H1 (cell line): ENCODE data around the gene NR2F2. TPM values are rescaled to one million over a fixed set of nuclear protein-coding genes. Genes with fewer than 3 reads are reported as not detected.

Source experiments
- CTCF ChIA-PET: fragments of 300-600 bp; sonication (Branson Sonifier 250); formaldehyde crosslinking; loops from one replicate; lab custom pipeline; 2021; ENCODE audit not compliant: partially characterized antibody; lab: Charles Lee
- POLR2A ChIA-PET: fragments of 300-600 bp; sonication (Branson Sonifier 250); formaldehyde crosslinking; loops from one replicate; lab custom pipeline; 2021; ENCODE audit warnings: inconsistent platforms; ENCODE audit not compliant: partially characterized antibody; lab: Charles Lee
- DNase-seq, 2 experiments: peaks; one replicate each; pipeline versions ENCODE4 v3.0.0 to v3.0.0-alpha.2; 2010 to 2022; ENCODE audit warnings: low spot score in 2 of 2, low read depth in 1 of 2, mixed read lengths in 1 of 2
- FAIRE-seq: peaks from 2 replicates; lab custom pipeline; 2011; peaks lifted over from hg19 to GRCh38; lab: Jason Lieb, UNC
- H2AFZ ChIP-seq: 2 replicates; pipeline ENCODE4 v1.8.1; 2012; ENCODE audit warnings: low read length, inconsistent platforms
- H2AK5ac ChIP-seq: 2 replicates; pipeline ENCODE4 v1.6.1; 2013; ENCODE audit warnings: low read depth, low read length
- H2BK120ac ChIP-seq: replicated peaks from 2 replicates; pipeline ENCODE3; 2013; ENCODE audit warnings: low read depth, low read length, inconsistent platforms
- H2BK12ac ChIP-seq: 2 replicates; pipeline ENCODE4 v1.6.1; 2013; ENCODE audit warnings: low read depth, low read length
- H2BK15ac ChIP-seq: 2 replicates; pipeline ENCODE4 v1.6.1; 2013; ENCODE audit warnings: low read length
- H2BK20ac ChIP-seq: 2 replicates; pipeline ENCODE4 v1.6.1; 2013; ENCODE audit warnings: low read length
- H2BK5ac ChIP-seq: 2 replicates; pipeline ENCODE4 v1.6.1; 2013; ENCODE audit warnings: low read depth, low read length
- H3K14ac ChIP-seq: 2 replicates; pipeline ENCODE4 v1.6.1; 2013; ENCODE audit warnings: inconsistent platforms; ENCODE audit not compliant: insufficient read length
- H3K18ac ChIP-seq: 2 replicates; pipeline ENCODE4 v1.6.1; 2013; ENCODE audit warnings: low read length; ENCODE audit errors: extremely low read depth
- H3K23ac ChIP-seq: 2 replicates; pipeline ENCODE4 v1.6.1; 2013; ENCODE audit warnings: inconsistent platforms; ENCODE audit not compliant: insufficient read length
- H3K23me2 ChIP-seq: 2 replicates; pipeline ENCODE4 v1.6.1; 2013; ENCODE audit warnings: low read depth, low read length
- H3K27ac ChIP-seq: 2 replicates; pipeline ENCODE4 v1.6.1; 2011; ENCODE audit warnings: low read depth, low read length, inconsistent platforms
- H3K27me3 ChIP-seq, 4 experiments: replicated peaks in 1 of 4; 1 replicate in 1 of 4; 2 replicates in 3 of 4; pipeline versions ENCODE4 v1.6.1 to v1.8.1; 2011 to 2013; ENCODE audit warnings: low read length in 3 of 4, mild to moderate bottlenecking in 3 of 4, inconsistent platforms in 2 of 4, mixed read lengths in 2 of 4, moderate library complexity in 1 of 4; ENCODE audit not compliant: control insufficient read depth in 3 of 4, insufficient read depth in 3 of 4; ENCODE audit errors: extremely low read depth in 1 of 4
- H3K36me3 ChIP-seq, 4 experiments: 2 replicates each; pipeline versions ENCODE4 v1.6.1 to v1.8.1; 2011 to 2013; ENCODE audit warnings: mild to moderate bottlenecking in 4 of 4, low read length in 3 of 4, moderate library complexity in 2 of 4, control low read depth in 1 of 4, inconsistent platforms in 1 of 4; ENCODE audit not compliant: insufficient read depth in 4 of 4, control insufficient read depth in 2 of 4
- H3K4ac ChIP-seq: replicated peaks from 2 replicates; pipeline ENCODE3; 2013; ENCODE audit warnings: low read length, low read depth, mixed read lengths, inconsistent platforms; ENCODE audit not compliant: insufficient read length
- H3K4me1 ChIP-seq, 4 experiments: replicated peaks in 1 of 4; 1 replicate in 1 of 4; 2 replicates in 3 of 4; pipeline versions ENCODE4 v1.6.1 to v1.8.1; 2011 to 2013; ENCODE audit warnings: low read length in 3 of 4, inconsistent platforms in 2 of 4, mixed read lengths in 1 of 4; ENCODE audit not compliant: insufficient read depth in 4 of 4, control insufficient read depth in 3 of 4
- H3K4me2 ChIP-seq, 2 experiments: 2 replicates each; pipeline versions ENCODE4 v1.6.1 to v1.8.1; 2011 to 2013; ENCODE audit warnings: low read depth in 2 of 2, low read length in 2 of 2, control low read depth in 1 of 2, inconsistent platforms in 1 of 2, mild to moderate bottlenecking in 1 of 2; ENCODE audit not compliant: insufficient read depth in 1 of 2
- H3K4me3 ChIP-seq, 4 experiments: fragments of 200-600, 300-600 bp in 1 of 4; sonication (generic), shearing (Covaris generic), sonication (Bioruptor Twin) in 1 of 4; 2 replicates each; pipeline versions ENCODE4 v1.5.1 to v1.8.1; 2011 to 2016; ENCODE audit warnings: low read length in 4 of 4, low read depth in 3 of 4, control low read depth in 2 of 4, inconsistent platforms in 2 of 4, mild to moderate bottlenecking in 2 of 4, mixed read lengths in 1 of 4, moderate library complexity in 1 of 4; ENCODE audit not compliant: insufficient read depth in 2 of 4; ENCODE audit errors: extremely low read depth in 1 of 4
- H3K56ac ChIP-seq: replicated peaks from 2 replicates; pipeline ENCODE3; 2013; ENCODE audit warnings: low read depth, mild to moderate bottlenecking, mixed read lengths, low read length, inconsistent platforms; ENCODE audit not compliant: insufficient read length
- H3K79me1 ChIP-seq: 2 replicates; pipeline ENCODE4 v1.6.1; 2013; ENCODE audit warnings: low read depth, low read length, control low read depth
- H3K79me2 ChIP-seq, 2 experiments: 2 replicates each; pipeline versions ENCODE4 v1.6.1 to v1.8.1; 2012 to 2013; ENCODE audit warnings: low read length in 2 of 2, mild to moderate bottlenecking in 2 of 2, inconsistent platforms in 1 of 2; ENCODE audit not compliant: insufficient read depth in 2 of 2, control insufficient read depth in 1 of 2
- H3K9ac ChIP-seq, 4 experiments: replicated peaks in 1 of 4; 1 replicate in 1 of 4; 2 replicates in 3 of 4; pipeline versions ENCODE4 v1.6.1 to v1.8.1; 2011 to 2013; ENCODE audit warnings: low read depth in 3 of 4, low read length in 3 of 4, control low read depth in 2 of 4, mild to moderate bottlenecking in 2 of 4, moderate library complexity in 2 of 4, inconsistent platforms in 1 of 4; ENCODE audit errors: extremely low read depth in 1 of 4
- H3K9me3 ChIP-seq, 2 experiments: 2 replicates each; pipeline versions ENCODE4 v1.6.1 to v1.8.1; 2012 to 2013; ENCODE audit warnings: mild to moderate bottlenecking in 2 of 2, moderate library complexity in 2 of 2, control low read depth in 1 of 2, inconsistent platforms in 1 of 2, low read depth in 1 of 2, low read length in 1 of 2, mixed read lengths in 1 of 2; ENCODE audit not compliant: insufficient read depth in 2 of 2
- H4K20me1 ChIP-seq, 2 experiments: replicated peaks in 1 of 2; 2 replicates each; pipeline versions ENCODE3 to v1.8.1; 2011 to 2013; ENCODE audit warnings: inconsistent platforms in 2 of 2, low read length in 2 of 2, mild to moderate bottlenecking in 1 of 2; ENCODE audit not compliant: insufficient read depth in 2 of 2, control insufficient read depth in 1 of 2
- H4K5ac ChIP-seq: 2 replicates; pipeline ENCODE4 v1.6.1; 2013; ENCODE audit warnings: low read length, low read depth, mixed read lengths, inconsistent platforms; ENCODE audit not compliant: insufficient read length
- H4K8ac ChIP-seq: 2 replicates; pipeline ENCODE4 v1.8.0; 2013; ENCODE audit warnings: mild to moderate bottlenecking, moderate library complexity, low read length, inconsistent platforms; ENCODE audit not compliant: insufficient read depth; ENCODE audit errors: extremely low read depth
- H4K91ac ChIP-seq: replicated peaks from 2 replicates; pipeline ENCODE3; 2013; ENCODE audit warnings: low read length, mixed read lengths, inconsistent platforms; ENCODE audit not compliant: insufficient read length
- EGR1 ChIP-seq: IDR thresholded peaks from 2 replicates; pipeline ENCODE4 v1.6.1; 2011; ENCODE audit warnings: low read depth, low read length, borderline replicate concordance
- EP300 ChIP-seq, 2 experiments: IDR thresholded peaks; 1 replicate in 1 of 2; 2 replicates in 1 of 2; pipeline ENCODE4 v1.6.1; 2011 to 2012; ENCODE audit warnings: low read depth in 2 of 2, low read length in 2 of 2, mild to moderate bottlenecking in 2 of 2, borderline replicate concordance in 1 of 2, inconsistent platforms in 1 of 2, moderate library complexity in 1 of 2
- POU5F1 ChIP-seq: IDR thresholded peaks from 2 replicates; pipeline ENCODE4 v1.6.1; 2011; ENCODE audit warnings: low read depth, mild to moderate bottlenecking, low read length, moderate library complexity
- RFX5 ChIP-seq: IDR thresholded peaks from 2 replicates; pipeline ENCODE4 v1.6.1; 2011; ENCODE audit warnings: low read depth, low read length, improper control_type of control experiment, borderline replicate concordance
- TBP ChIP-seq: IDR thresholded peaks from 2 replicates; pipeline ENCODE4 v1.6.1; 2011; ENCODE audit warnings: low read depth, low read length, improper control_type of control experiment
- TEAD4 ChIP-seq: IDR thresholded peaks from 2 replicates; pipeline ENCODE4 v1.6.1; 2012; ENCODE audit warnings: low read depth, low read length, inconsistent platforms, mixed read lengths
- WGBS, 2 experiments: shearing (Covaris generic) in 1 of 2; methylation state at CpG; one replicate each; pipeline versions ENCODE4 v1.1.6 to v1.1.7; 2013 to 2015; ENCODE audit warnings: low lambda C conversion rate in 2 of 2, mixed read lengths in 2 of 2, inconsistent platforms in 1 of 2, low coverage in 1 of 2, missing lambda C conversion rate in 1 of 2; ENCODE audit not compliant: insufficient replicate concordance in 2 of 2, insufficient coverage in 1 of 2, insufficient read length in 1 of 2; ENCODE audit errors: extremely low coverage in 1 of 2, missing lambda C conversion rate in 1 of 2; 5-methylcytosine and 5-hydroxymethylcytosine counted together
- polyA plus RNA-seq, 7 experiments: library from polyadenylated mRNA; depleted of rRNA in 3 of 7; stranded (reverse) in 5 of 7; unstranded in 2 of 7; fragments of >200 nt in 5 of 7; fragments of 200-250 nt in 2 of 7; gene quantifications; 1 replicate in 5 of 7; 2 replicates in 1 of 7; 4 replicates in 1 of 7; pipeline versions ENCODE4 v1.2.1 to v1.2.3, GENCODE V29; 2011 to 2013; ENCODE audit warnings: missing spikeins in 2 of 7, mixed read lengths in 2 of 7
- total RNA-seq: library from RNA; stranded (reverse); fragmentation: NEBNext Ultra II Directional; extraction: Animal tissue kit (Norgen Biotek cat#: 25700); gene quantifications from 2 replicates; pipeline ENCODE4 v1.2.1, GENCODE V29; 2021

NR2F2 gene
- total and polyA plus RNA-seq, 2 of the 8 experiments (the other 6 are each of a cell fraction or from before 2014, with no cell fraction given) = 0.03 TPM; not detected in 1

DNA sequence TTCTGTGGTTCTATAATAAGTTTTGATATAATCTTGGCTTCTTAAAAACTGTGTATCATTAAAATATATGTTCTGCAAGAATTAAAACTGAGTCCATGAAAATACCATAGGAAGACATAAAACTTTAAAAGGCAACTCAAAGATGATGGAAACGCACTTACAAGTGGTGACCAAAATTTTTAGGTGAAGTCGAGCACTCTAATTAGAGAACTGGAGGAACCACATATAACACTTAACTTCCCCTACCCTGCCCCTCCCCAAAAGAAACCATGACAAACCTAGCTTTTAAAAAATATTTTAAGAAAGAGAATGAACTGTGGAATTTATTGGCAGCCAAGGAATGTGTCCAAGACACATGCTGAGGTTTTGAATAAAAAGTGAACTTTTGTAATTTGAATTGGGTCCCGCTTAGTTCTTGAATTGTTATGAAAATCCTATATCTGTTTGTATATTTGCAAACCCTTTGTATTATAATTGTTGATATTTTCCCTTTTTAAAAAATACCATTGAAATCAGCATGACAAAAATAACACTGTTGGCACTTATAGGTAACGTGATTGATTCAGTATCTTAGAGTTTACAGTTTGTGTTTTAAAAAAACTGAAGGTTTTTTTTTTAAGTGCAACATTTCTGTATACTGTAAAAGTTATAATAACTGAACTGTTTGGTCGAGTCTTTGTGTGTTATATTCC, 7.7 kb downstream of the NR2F2 start:
- Histone ChIP-seq H2BK15ac (no peak overlapping the region), H2BK12ac (no peak overlapping the region), H4K91ac (no peak overlapping the region), H4K8ac (no peak overlapping the region), H4K5ac (no peak overlapping the region), H3K23ac (no peak overlapping the region), H3K9me3 (no peaks in the 10 kb centered on the region), H3K4me2 (no peak overlapping the region; a peak in 1 of 4 replicates), H3K79me2 (no peaks in the 10 kb centered on the region), H3K27ac (no peak overlapping the region), H3K27me3 (peaks cover 54 to 92% (median 79%) of the 10 kb centered on the region in 4 experiments), H4K20me1 (peaks cover 0 to 10% of the 10 kb centered on the region in 2 experiments), H2BK120ac (no peak overlapping the region), H3K18ac (no peak overlapping the region; the same call in 1 of the 2 replicates), H2BK5ac (no peak overlapping the region), H2BK20ac (no peak overlapping the region), H3K9ac (no peak overlapping the region), H3K4ac (no peak overlapping the region), H2AK5ac (no peak overlapping the region), H3K36me3 (no peaks in the 10 kb centered on the region), H3K4me3 (no peak overlapping the region; a peak in 1 of 8 replicates), H3K23me2 (peaks cover 10% of the 10 kb centered on the region; the same call in 1 of the 2 replicates), H3K14ac (no peak overlapping the region), H3K56ac (no peak overlapping the region), H3K79me1 (no peaks in the 10 kb centered on the region), H3K4me1 (peaks cover 20 to 33% (median 25%) of the 10 kb centered on the region in 4 experiments), H2AFZ (no peak overlapping the region)
- 6% methylated on average over 5 of the region's 5 CpGs; no CpG with 5 or more reads in 1 of the 2 experiments for WGBS, 2 experiments
- peak; percentile 43; the same call in 1 of the 2 replicates for TF ChIP-seq TEAD4
- TF ChIP-seq EP300 (IDR thresholded peaks at IDR 0.05; ENCODE audit: borderline replicate concordance in 1 of 2, low read depth in 2 of 2, low read length in 2 of 2) = no peak
- no peak for TF ChIP-seq RFX5
- no peak for TF ChIP-seq POU5F1
- TF ChIP-seq EGR1 = no peak
- no peak for TF ChIP-seq TBP
- ChIA-PET POLR2A (interaction anchor here (0.6 to 2.4 kb wide), 3 partner anchors 11 to 78 kb away, joined by 3 to 6 read pairs (median 5); no protein-coding TSS in a partner anchor), CTCF (interaction anchor here (0.6 to 5.8 kb wide), 6 partner anchors 10 to 81 kb away, joined by 3 to 59 read pairs (median 4); partner anchors contain the start of gene NR2F2)
- FAIRE-seq (no peak), DNase-seq (no peak)
